NCI-H2196 (cell line): Measurements from ENCODE around the gene ANXA2.
"Not testable (repeated sequence)": the region's sequence is repeated elsewhere in the genome, so short reads cannot be mapped to it uniquely, and the experiment has no call there.

ENCODE experiments used
- DNase-seq: peaks from one replicate; lab custom pipeline; 2025; ENCODE audit not compliant: unreplicated experiment; lab: John Stamatoyannopoulos, UW

Gene ANXA2

DNA sequence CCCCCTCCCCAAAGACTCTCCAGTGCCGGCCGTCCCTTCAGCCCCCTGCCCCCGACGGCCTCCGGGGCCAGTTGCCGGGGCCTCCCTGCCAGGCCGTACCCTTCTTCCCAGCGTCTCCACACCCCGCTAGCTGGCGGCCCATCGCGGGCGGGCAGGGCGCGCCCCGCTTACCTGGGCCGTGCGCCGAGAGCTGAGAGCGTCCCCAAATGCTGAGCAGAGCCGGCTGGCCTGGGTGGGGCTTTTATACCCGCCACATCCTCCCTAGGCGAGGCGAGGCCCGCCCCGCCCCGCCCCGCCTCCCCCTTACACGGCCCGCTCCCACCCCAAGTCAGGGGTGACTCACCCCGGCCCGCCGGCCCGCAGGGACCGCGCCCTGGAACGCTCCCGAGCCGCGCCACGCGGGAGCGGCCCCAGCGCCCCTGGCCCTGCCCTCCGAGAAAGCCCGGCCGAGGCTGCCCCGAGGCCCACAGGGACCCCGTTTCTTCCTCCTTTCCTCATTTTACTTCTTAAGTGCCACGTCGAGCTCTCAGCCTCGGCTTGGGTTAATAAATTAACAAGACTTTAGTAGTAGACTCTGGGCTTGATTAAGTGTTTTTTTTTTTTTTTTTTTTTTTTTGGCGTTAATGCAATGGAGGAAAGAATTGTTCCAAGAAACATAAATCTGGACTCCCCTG lies at the start of gene ANXA2:
Gene ANXA2 (minus strand): TSS at position 215 of the 674 bp plus-strand sequence. CDS start 11,911 bp downstream, outside the sequence.
- no peak for DNase-seq

DNA sequence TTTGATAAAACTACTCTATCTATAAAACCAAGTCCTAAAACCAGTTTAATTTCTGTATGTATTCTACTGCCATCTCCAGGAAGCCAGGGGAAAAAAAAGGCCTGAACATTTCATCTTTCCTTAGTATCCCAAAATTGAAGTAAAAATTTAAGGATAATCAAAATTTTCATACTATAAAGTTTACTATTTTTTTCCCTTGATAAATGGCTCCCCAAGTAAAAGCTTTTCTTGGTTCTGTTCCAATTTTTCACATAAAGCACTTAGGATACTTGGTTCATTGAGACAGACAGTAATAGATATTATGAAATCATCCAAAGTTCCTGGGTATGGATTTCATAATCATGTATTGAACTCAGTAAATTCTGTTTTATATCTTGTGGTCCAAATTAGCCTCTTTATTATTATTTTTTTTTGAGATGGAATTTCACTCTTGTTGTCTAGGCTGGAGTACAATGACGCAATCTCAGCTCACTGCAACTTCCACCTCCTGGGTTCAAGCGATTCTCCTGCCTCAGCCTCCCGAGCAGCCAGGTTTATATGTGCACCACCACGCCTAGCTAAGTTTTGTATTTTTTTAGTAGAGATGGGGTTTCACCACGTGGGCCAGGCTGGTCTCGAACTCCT lies 46.6 kb upstream of the ANXA2 start:
- no peak for DNase-seq

DNA sequence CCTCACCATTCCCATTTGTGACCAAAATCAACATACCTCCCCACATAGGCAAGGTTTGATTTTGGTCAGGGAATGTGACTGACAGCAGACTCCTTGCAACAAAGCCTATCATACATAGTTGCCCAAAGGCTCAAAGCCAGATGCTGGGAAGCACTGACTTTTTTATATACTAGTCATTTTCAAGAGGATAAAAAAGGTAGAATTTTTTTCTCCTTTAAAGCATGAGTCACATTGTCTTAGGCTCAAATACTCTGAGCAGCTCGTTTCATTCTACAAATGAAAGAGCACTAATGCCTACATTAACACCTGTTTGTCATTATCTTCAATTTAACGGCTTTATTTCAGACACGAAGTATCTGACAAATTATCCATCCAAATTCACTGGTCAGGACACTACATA lies 45.0 kb upstream of the ANXA2 start:
- DNase-seq = no peak

DNA sequence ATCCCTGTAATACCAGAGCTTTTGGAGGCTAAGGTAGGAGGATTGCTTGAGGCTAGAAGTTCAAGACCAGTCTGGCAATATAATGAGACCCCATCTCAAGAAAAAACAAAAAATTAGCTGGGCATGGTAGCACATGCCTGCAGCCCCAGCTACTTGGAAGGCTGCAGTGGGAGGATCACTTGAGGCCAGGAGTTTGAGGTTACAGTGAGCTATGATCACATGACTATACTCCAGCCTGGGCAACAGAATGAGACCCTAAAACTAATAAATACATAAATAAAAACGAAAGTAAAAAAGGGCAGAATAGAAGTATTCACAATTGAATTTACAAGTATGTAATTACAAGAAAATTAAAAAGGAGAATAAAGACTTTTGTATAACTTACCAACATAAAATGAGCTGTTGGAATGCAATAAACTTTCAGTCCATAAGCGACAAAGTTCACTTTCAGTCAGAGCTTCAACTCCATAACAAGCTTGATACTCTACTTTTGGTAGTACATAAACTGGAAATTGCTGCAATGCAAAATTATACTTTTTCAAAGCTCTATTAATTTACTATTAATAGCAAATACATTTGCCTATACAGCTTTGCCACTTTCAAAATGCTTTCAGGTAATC lies 44.4 kb upstream of the ANXA2 start:
- DNase-seq = no peak

DNA sequence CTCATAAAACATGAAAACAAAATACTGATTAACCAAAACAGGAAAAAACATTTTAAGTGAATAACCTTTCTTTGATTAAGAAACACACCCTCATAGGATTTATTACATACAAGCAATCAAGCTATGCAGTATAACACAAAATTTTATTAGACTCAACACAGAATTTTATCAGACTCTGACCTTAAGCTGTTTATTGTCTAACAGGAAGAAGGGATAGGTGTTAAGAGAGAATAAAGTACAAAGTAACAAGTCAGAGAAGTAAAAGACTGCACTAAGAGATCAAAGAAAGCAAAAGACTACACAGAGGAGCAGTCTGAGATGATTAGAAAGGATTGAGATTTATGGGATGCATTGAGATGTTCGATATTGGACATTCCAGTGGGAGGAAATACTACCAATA lies 43.5 kb upstream of the ANXA2 start:
- DNase-seq = no peak

DNA sequence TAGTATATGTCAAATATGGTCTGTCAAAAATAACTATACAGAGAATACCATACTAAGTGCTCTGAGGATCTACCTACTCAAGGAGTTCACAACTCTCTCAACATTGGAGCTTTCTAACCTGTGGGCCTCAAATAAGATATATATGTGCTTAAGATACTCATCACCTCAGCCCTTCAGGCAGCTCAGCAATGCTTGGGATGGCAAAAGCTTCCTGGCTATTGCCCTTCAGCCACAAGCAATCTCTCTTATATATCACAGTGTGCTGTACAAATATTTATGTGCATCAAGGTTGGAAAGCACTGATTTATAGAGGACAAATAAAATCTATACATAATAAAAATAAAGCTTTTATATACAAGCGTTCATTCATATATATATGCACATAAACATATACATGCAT lies 40.9 kb upstream of the ANXA2 start:
- DNase-seq = no peak

DNA sequence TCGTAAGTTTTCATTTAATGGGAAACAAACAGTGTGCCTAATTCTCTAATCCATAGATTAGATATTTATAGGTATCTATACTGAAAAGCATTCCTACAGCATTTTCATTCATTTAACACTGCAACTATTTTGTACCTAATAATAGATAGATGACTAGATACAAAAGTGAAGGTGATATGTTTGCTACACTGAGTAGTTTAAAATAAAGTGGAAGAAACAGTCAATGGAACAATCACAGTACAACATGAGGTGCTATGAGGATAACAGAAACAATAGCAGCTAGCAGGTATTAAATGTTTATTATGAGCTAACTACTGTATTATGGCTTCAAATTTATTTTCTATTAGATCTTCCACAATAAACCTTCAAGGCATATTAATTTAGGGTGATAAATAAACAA lies 31.1 kb upstream of the ANXA2 start:
- DNase-seq = no peak

DNA sequence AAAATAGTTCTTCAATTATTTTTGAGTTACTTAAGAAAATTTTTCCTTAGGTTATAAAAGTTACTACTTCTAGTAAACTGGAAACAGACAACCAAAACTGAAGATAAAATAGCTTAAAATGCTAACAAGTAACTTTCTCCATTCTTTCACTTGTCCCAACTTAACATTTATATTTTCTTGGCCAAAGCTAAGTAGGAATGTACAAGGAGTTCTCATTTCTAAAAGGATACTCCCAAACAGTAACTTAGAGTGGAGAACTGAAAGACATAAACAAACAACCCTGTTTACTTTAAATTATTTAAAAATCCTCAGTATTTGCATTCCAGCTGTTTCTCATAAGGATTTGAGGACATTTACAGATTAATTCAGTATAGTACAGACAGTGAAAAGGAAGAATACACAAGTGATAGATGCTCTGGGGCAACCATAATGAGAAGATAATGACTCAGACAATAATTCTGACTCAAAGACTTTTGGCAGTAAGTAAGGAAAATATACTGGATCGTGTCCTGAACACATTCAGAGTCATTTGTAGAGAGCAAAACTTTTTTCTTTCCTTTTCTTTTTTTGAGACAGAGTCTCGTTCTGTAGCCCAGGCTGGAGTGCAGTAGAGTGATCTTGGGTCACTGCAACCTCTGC lies 29.2 kb upstream of the ANXA2 start:
- no peak for DNase-seq

DNA sequence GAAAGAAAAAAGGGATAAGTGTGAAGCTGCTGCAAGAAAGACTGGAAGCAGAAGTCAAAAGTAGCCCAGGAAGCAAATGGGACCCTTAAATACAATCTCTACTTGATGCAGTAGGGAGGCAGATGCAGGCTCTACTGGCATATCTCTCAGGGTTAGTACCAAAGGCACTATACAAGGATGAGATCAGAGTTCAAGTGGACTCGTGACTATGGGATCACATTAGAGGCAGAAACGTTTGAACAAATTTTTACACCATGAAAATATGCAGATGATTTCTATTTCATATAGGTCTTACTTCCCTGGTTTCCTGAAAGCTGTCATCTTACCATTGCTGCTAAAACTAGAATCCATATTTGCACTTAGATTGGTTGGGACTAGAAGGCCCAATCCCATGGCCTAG lies 27.7 kb upstream of the ANXA2 start:
- DNase-seq = no peak

DNA sequence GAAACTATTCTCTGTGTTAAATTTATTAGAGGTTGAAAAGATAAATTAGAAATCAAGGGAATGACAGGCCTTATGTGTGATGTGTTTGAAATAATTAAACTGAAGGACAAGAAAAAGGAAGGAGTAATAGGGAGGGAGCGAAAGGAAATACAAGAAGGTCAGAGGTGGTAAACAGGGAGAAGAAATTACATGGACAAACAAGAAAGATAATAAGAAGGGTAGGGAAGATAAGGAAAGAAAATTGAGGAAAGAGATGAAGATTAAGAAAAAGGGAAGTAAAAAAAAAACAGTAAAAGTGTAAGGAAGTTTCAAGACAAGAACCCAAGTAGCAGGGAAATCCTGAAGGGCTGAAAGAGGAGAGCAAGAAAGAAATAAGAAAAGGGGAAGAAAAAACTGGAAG lies 26.2 kb upstream of the ANXA2 start:
- no peak for DNase-seq

DNA sequence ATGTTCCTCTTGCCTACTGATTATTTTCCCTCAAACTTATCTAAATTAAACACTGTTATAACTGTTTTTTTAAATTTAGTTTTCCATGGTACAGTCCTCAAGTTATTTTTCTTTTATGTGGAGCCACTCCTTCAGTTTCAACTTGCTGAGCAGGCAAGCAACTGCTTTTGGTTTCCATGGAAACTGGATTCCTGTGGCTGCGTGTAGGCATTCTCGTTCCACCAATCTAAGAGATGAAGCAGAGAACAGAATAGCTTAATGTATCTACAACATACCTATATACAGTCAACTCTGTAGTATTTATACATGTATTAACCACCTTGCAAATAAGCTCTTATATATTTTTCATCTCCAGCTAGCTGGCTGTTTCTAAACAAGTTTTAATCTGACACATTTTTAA lies 25.8 kb upstream of the ANXA2 start:
- peak; percentile 27 for DNase-seq

DNA sequence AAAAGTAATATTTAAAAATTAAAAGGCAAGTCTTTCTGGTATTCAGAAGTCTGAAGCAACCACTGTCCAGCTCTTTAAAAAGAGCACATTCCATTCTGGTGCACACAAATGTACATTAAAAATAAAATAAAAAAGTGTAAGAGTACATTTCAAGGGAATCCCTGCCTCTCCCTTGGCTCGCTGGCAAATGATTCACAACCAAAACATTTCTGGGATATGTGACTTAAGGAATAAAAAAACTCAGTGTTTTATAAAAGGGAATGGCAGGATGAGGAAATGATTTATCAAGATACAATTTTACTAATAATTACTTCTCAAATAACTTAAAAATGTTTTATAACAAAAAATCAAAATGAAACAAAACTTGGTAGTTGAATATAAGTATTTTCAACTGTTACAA lies 23.8 kb upstream of the ANXA2 start:
- DNase-seq = no peak

DNA sequence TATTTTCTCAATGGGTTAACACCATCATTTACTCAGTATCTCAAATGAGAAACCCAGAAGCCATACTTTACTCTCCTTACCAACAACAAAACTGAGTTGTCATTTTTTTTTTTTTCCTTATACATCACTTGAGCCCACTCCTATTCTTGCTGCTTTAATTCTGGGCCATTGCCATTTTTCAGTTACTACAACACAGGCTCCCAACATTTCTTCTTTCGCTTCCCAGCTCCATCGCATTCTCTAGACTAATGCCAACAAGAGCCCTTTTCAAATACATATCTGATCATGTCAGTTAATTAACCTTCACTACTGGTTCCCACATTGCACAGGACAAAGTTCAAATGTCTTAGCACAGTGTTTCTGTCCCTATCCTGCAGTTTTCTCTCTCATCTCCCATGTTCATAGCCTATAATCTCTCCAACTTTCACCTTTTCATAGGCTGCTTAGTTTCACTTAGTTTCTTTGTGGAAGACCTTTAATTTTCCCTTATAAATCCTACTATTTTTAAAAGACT lies 22.5 kb upstream of the ANXA2 start:
- DNase-seq = no peak

DNA sequence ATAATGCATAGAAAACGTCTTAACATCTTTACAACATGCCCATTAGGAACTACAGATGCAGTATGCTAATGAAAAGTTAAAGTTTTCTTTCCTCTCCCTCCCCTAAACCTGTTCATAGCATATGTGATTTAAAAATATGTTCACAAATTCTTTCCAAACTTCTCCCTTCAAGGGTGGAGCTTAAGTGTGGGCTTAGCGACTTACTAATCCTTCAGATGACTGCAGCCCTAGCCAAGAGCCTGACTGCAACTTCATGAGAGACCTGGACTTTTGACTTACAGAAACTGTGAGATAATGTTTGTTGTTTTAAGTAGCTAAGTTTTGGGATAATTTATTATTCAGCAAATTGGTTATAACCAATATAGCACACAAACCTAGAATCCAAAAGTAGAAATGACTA lies 22.0 kb upstream of the ANXA2 start:
- DNase-seq = no peak

DNA sequence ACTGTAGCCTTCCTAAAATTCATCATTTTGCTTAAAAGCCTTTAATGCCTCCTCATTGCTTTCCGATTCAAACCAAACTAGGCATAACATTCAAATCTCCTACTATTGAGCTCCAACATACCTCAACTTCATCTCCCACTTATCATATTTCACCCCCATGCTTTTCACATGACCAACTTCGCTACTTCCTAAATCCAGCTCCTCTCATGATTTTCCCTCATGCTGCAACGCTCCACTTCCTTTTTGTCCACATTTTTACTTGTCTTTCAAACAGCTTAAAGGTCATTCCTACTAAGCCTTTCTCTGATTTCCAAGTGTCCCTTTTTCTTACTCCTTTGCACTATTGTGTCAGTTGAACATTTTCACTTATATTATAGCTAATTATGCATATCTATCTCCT lies 20.3 kb upstream of the ANXA2 start:
- no peak for DNase-seq

DNA sequence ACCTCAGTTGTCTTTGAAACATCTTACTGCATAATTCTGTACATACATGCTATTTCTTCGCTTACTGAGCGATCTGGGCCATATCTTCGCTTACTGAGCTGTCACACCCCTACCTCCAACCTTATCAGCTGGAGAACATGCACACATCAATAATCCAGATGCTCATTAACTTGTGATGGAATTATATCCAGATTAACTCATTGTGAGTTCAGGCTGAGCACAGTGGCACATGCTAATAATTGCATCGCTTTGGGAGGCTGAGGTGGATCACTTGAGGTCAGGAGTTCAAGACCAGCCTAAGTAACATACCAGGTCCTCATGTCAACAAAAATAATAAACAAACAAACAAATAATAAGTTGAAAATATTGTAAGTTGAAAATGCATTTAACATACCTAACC lies 19.3 kb upstream of the ANXA2 start:
- no peak for DNase-seq

DNA sequence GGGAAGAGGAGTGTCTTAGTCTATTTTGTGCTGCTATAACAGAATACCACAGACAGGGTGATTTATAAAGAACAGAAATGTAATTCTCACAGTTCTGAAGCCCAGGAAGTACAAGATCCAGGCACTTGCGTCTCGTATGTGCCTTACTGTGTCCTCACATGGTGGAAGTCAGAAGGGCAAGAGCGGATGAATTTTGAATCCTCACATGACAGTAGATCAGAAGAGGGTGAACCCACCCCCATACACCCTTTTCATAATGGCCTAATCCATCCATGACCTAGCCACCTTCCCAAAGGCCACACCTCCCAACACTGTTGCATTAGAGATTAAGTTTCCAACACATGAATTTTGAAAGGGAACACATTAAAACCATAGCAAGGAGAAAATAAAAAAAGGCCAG lies 18.7 kb upstream of the ANXA2 start:
- DNase-seq = no peak

DNA sequence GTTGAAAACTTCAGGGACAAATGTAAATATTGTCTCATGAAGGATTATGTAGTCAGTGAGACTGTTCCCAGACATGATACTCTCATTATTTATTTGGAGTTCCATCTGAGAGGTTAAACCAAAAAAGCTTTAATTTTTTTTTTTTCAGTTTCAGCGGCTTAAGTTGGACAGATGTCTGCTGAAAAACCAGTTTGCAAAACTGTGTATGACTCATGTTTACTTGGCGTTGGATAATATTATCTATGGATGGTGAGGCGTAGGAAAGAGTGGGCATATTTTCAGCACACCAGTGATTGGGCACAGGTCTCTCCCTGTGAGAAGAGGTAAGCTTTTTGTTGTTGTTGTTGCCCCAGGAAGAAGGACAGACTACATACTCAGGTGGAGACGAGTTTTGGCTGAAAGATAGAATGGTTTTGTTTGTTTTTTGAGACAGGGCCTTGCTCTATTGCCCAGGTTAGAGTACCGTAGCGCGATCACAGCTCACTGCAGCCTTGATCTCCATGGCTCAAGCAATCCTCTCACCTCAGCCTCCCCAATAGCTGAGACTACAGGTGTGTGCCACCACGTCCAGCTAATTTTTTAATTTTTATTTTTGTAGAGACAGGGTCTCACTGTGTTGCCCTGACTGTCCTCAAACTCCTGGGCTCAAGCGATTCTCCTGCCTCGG lies 16.4 kb upstream of the ANXA2 start:
- DNase-seq = no peak

DNA sequence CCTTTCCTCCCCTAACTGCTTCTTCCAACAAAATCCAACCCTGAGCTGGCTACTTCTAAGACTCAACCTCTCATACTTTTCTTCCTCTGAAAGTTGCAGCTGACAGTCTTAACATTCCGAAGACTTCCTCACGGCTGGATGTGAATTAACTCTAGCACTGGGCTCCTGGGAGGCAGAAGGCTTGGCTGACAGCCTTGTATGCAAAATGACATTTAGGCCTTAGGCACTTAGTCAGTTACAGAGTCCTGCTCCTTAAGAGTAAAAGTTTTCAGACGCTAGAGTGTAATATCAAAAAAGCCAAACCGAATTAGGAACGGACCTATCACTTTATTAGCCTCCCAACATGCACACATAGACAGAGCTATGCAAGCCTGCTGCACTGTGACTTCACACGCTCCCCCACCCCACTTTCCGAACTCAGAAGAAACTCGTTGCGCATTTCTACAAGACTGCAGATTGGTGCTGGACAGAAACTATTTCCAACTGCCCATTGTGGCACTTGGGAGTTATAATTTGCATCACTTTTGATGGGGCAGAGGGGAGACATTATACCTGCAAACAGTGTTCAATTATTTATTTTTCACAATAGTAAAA lies 15.5 kb upstream of the ANXA2 start:
- no peak for DNase-seq

DNA sequence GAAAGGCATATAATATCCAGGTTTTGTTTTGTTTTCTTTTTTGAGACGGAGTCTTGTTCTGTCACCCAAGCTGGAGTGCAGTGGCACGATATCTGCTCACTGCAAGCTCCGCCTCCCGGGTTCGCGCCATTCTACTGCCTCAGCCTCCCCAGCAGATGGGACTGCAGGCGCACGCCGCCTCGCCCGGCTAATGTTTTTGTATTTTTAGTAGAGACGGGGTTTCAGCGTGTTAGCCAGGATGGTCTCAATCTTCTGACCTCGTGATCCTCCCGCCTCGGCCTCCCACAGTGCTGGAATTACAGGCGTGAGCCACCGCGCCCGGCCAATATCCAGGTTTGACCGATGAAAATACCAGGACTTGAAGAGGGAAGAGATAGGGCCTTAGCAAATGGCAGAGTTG lies 15.0 kb upstream of the ANXA2 start:
- not testable (repeated sequence) for DNase-seq
